ENCODE data around the gene PACS2.
A peak's percentile ranks its signal among the peaks of the same experiment; 100 is the strongest.

PACS2 gene

GRCh38 chr14:105412771-105413543, 98.4 kb downstream of the PACS2 start:
- no peak for DNase-seq

DNA sequence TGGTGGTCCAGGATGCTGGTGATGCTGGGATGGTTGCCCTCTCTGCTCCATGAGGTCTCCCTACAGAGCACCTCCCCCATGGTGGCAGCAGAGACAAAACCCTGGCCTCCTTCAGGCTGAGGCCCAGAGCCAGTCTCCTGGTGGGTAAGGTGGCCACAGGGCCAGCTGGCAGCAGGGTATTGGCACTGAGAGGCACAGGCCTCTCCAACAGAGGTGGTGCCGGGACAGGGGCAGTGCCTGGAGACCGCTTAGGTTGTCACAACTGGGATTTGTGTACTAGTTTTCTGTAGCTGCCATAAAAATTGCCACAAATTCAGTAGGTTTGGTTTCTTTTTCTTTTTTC, 99.0 kb downstream of the PACS2 start:
- no peak for DNase-seq

GRCh38 chr14:105414456-105415371, 100.2 kb downstream of the PACS2 start:
- peak; percentile 33 to 48 for DNase-seq

GRCh38 chr14:105415481-105416428, 101.2 kb downstream of the PACS2 start:
- DNase-seq, result no peak

DNA sequence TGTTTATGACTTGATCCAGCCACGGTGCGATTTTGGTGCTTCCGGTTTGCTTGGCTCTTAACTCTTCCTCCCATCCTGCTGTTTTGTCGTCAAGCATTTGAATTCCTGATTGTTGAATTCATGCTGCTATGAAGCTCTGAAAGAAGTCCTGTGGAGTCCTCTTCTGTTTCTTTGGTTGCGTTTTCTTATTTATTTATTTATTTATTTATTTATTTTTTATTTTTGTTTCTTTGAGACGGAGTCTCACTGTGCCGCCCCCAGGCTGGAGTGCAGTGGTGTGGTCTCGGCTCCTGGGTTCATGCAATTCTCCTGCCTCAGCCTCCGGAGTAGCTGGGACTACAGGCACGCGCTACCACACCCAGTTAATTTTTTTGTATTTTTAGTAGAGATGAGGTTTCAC, 102.1 kb downstream of the PACS2 start:
- no peak for DNase-seq

DNA sequence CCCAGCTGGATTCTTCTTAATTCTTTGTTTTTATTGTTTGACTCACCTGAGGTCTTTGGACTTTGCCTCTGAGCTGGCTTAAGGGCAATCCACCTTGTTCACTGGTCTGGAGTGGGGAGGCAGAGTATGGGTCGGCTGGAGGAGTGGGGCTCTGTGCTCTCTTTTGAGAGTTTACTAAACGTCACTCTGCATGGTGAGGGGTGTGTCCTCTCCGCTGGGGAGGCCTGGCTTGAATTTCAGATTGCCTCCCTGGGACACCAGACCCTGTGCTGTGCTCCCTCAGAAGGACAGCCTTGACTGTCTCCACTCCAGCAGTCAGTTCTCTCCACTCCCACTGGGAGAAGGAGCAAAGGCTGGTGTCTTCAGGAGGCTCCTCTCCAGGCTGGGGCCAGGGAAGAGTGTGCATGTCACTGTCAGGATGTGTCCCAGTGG, 103.2 kb downstream of the PACS2 start:
- no peak for DNase-seq

DNA sequence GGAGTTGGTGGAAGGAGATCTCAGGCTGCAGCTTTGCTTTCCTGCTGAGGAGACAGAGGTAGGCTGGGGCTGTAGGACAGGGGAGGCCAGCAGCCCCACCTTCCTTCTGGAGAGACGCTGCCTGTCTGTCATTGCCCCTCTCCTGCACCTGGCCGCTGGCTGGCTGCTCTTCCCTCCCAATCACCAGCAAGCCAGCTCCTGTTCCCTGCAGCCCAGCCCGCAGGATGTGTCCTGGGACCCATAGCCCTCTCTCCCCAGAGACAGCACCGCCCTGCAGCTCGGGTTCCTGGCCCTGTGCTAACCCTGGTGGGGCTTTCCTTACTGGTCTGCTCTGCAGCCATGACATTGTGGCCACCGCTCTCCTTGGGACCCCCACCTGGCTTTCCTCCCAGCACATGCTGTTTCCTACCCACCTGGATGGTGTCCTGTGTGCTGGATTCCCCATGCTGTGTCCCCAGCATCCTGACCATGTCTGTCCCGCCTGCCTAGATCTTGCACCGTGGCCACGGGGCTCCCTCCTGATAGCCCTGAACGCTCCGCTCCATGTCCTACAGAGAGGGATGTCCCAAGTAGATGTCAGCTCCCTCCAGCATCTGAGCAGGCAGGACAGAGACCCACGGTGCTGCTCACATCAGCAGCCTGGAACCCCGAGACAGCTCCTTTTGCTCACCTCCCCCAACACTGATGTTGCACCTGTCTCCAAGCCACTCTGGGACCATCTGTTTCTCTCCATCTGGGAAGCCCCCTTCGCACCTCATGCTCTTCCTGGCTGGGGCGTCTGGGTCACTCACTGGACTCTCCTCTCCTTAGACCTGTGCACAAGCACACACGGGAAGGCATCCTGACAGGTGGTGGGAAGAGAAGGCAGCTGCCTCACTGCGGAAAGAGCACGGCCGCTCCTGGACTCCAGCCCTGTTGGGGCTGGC, 104.0 kb downstream of the PACS2 start:
- no peak for DNase-seq

- peak; percentile 17 to 32 for DNase-seq
These were observed 104.9 kb downstream of the PACS2 start, which contains the start of gene MTA1 for GRCh38 chr14:105419195-105420091. MTA1 (plus strand) TSS chr14:105419827; CDS start chr14:105420036, 209 bp downstream.

GRCh38 chr14:105420101-105420973, 105.8 kb downstream of the PACS2 start:
- no peak for DNase-seq

GRCh38 chr14:105420974-105421674, 106.6 kb downstream of the PACS2 start:
- no peak for DNase-seq

DNA sequence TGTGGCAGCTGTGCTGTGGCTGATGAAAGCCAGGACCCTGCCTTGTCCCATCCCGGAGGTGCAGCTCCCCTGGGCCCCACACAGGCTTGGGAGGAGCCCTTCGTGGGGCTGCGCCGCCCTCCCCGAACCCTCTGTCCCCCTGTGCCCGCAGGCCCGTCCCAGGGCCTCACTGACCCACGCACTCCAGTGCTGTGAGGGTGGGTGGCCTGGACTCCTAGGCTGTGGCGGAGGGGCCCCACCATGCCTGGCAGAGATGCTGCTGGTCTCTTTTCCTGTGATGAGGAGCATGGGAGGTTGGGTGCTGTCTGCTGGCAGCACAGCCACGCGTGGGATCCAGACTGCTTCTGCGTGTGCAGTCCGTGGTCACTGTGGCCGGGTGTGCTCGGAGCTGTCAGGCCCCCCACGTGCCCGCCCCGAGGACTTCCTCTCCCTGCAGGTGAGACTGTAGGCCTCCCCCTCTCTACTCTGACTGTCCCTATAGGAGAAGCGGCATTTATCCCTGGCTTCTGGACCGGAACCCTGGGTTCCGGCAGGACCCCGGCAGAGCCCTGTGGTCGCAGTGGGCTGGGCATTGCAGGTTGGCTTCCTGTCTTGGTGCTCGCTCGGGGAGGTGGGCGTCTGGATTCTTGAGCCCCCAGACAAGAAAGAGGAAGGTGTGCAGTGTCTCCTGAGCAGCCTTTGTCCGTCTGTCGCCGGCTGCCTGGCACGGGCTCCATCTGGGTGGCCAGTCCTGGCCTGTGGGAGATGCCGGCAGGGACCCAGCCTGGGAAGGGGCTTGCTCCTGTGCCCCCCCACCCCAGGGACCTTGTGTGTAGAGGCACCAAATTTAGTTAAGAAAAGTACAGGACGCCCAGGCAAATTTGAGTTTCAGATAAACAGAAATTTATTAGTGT, 107.4 kb downstream of the PACS2 start:
- no peak for DNase-seq

- DNase-seq, result no peak
These were observed 108.3 kb downstream of the PACS2 start for GRCh38 chr14:105422695-105423487.

- DNase-seq, result no peak
These were observed 109.1 kb downstream of the PACS2 start for GRCh38 chr14:105423488-105424195.

DNA sequence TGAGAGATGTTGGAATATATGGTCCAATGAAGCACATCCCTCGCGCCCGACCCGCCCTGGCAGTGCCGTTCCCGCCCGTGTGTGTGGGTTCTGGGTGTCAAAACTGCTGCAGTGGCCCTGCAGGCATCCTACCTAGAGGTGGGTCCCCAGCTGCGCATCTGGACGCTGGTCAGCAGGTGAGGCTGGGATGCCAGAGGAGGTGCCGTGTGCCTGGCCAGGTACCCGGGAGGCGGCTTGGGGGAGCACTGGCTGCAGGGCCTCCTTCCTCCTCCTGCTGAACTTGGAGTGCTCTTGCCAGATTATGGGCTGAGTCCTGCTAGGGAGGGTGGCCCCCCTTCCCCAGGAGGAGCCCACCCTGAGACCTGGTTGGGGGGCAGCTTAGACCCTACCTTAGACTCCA, 110.3 kb downstream of the PACS2 start:
- DNase-seq, result no peak

- no peak for DNase-seq
These were observed 111.3 kb downstream of the PACS2 start for GRCh38 chr14:105425823-105426247.
